SK-N-MC (cell line): ENCODE data around the gene MAMLD1.

Source experiments
- EZH2 ChIP-seq: fragments of 200-600 bp; sonication (generic); IDR thresholded peaks from one replicate; pipeline ENCODE4 v1.6.1; 2017; ENCODE audit warnings: antibody characterized with exemption
- FOXP2 ChIP-seq: optimal IDR thresholded peaks from 2 replicates; pipeline ENCODE3; 2011; ENCODE audit warnings: mild to moderate bottlenecking, moderate library complexity; ENCODE audit not compliant: insufficient read depth; ENCODE audit errors: extremely low read length, control extremely low read depth
- POLR2AphosphoS5 ChIP-seq: IDR thresholded peaks from 2 replicates; pipeline ENCODE4 v1.6.1; 2012; ENCODE audit warnings: mild to moderate bottlenecking, low read depth, low read length, borderline replicate concordance

GRCh38 chrX:150512461-150512901 lies 149.4 kb downstream of the MAMLD1 start:
- no peak for TF ChIP-seq POLR2AphosphoS5
- TF ChIP-seq EZH2 = no peak
- no peak for TF ChIP-seq FOXP2
